Medulla oblongata (tissue), 1 donor: ENCODE measurements around the gene UNC5A.

Experiments
- DNase-seq: peaks from one replicate; pipeline ENCODE4 v3.0.0-alpha.2; 2015; ENCODE audit errors: extremely low spot score

The UNC5A gene

GRCh38 chr5:176929654-176930053, 119.3 kb downstream of the UNC5A start:
- DNase-seq, result no peak
